ENCODE results near the gene IFIT1B. TPM values are rescaled to one million over a fixed set of nuclear protein-coding genes. Genes with fewer than 3 reads are reported as not detected.

The IFIT1B gene
- not detected in 2 replicates for total RNA-seq

GRCh38 chr10:89377705-89378637, at the start of gene IFIT1B:
IFIT1B (plus strand) TSS chr10:89378056; CDS start chr10:89378136, 80 bp downstream.

GRCh38 chr10:89391907-89392756, 14.3 kb downstream of the IFIT1B start, which contains the start of gene IFIT1:
IFIT1 (plus strand) TSS chr10:89392623; CDS start chr10:89392713, 90 bp downstream.

GRCh38 chr10:89414146-89414878, 36.5 kb downstream of the IFIT1B start, which contains the start of gene IFIT5:
IFIT5 (plus strand) TSS chr10:89414568; CDS start chr10:89414799, 231 bp downstream.

Other genes with a start within 250 kb of the IFIT1B start
- 3.8 and 6.3 TPM in 2 replicates for gene CH25H, start 170.7 kb upstream of the IFIT1B start, total RNA-seq
- 270 and 319 TPM in 2 replicates for gene LIPA, start 126.3 kb upstream of the IFIT1B start, total RNA-seq
- 8.9 and 25.2 TPM in 2 replicates for gene IFIT2, start 76.0 kb upstream of the IFIT1B start, total RNA-seq
- 11.2 and 18.7 TPM in 2 replicates for gene IFIT3, start 50.1 kb upstream of the IFIT1B start, total RNA-seq
- gene IFIT1, start 14.6 kb downstream of the IFIT1B start, total RNA-seq, result 0.77 and 1.5 TPM in 2 replicates
- gene IFIT5, start 36.5 kb downstream of the IFIT1B start, total RNA-seq, result 13.4 and 14.0 TPM in 2 replicates
- under 0.01 TPM in 1 of 2 replicates, not detected in the other for gene SLC16A12, start 157.5 kb downstream of the IFIT1B start, total RNA-seq